B cell (primary cell): Measurements from ENCODE around the gene MINDY4B. TPM values are rescaled to one million over a fixed set of nuclear protein-coding genes. Genes with fewer than 3 reads are reported as not detected.

Source experiments
- ATAC-seq: fragments of 200-7000 bp; cut with Tn5 transposase; one replicate; pipeline ENCODE4 v1.10.0; 2021; ENCODE audit warnings: low read depth, mild to moderate bottlenecking, moderate number of reproducible peaks, moderate library complexity
- CTCF ChIA-PET: fragments of 350-600 bp; sonication (Branson Sonifier 250); formaldehyde crosslinking; loops from one replicate; lab custom pipeline; 2021; ENCODE audit warnings: antibody characterized with exemption, inconsistent platforms; lab: Charles Lee
- POLR2A ChIA-PET: fragments of 350-600 bp; sonication (Branson Sonifier 250); formaldehyde crosslinking; loops from one replicate; lab custom pipeline; 2021; ENCODE audit warnings: antibody characterized with exemption; lab: Charles Lee
- DNase-seq: peaks from one replicate; pipeline ENCODE4 v3.0.0; 2013
- H2AFZ ChIP-seq: 2 replicates; pipeline ENCODE4 v1.6.1; 2012; ENCODE audit warnings: mild to moderate bottlenecking, low read depth, low read length; ENCODE audit not compliant: insufficient read depth, poor library complexity, severe bottlenecking
- H3K27ac ChIP-seq, 2 donors: 1 replicate in 1 of 2; 2 replicates in 1 of 2; pipeline ENCODE4 v1.5.1; 2012 to 2013; ENCODE audit warnings: low read length in 2 of 2, mild to moderate bottlenecking in 2 of 2, moderate library complexity in 1 of 2
- H3K27me3 ChIP-seq, 4 experiments: fragments of 200-600 bp in 1 of 4; sonication (generic) in 1 of 4; replicated peaks in 1 of 4; 1 replicate in 2 of 4; 2 replicates in 2 of 4; pipeline versions ENCODE4 v1.6.1 to v1.7.0; 2013 to 2016; ENCODE audit warnings: low read length in 3 of 4, mild to moderate bottlenecking in 2 of 4, mixed read lengths in 1 of 4, moderate library complexity in 1 of 4; ENCODE audit not compliant: insufficient read depth in 4 of 4, control insufficient read depth in 3 of 4; ENCODE audit errors: control extremely low read depth in 1 of 4
- H3K36me3 ChIP-seq, 2 experiments: replicated peaks in 1 of 2; 1 replicate in 1 of 2; 2 replicates in 1 of 2; pipeline versions ENCODE4 v1.6.1 to v1.7.1; 2013; ENCODE audit warnings: low read length in 1 of 2; ENCODE audit not compliant: insufficient read depth in 2 of 2, control insufficient read depth in 1 of 2; ENCODE audit errors: control extremely low read depth in 1 of 2, extremely low read depth in 1 of 2
- H3K4me1 ChIP-seq, 2 donors: fragments of 200-600 bp in 1 of 2; sonication (generic) in 1 of 2; 1 replicate in 1 of 2; 2 replicates in 1 of 2; pipeline versions ENCODE4 v1.5.1 to v1.6.1; 2013 to 2017; ENCODE audit warnings: low read length in 2 of 2; ENCODE audit not compliant: control insufficient read depth in 2 of 2, insufficient read depth in 2 of 2
- H3K4me2 ChIP-seq: replicated peaks from 2 replicates; pipeline ENCODE3; 2012; ENCODE audit warnings: mild to moderate bottlenecking, low read depth, low read length; ENCODE audit not compliant: poor library complexity, severe bottlenecking
- H3K4me3 ChIP-seq, 5 experiments: fragments of 200-600 bp in 1 of 5; sonication (generic) in 1 of 5; 1 replicate in 3 of 5; 2 replicates in 2 of 5; pipeline versions ENCODE4 v1.5.1 to v1.7.0; 2011 to 2016; ENCODE audit warnings: low read length in 4 of 5, mild to moderate bottlenecking in 4 of 5, low read depth in 2 of 5, control low read depth in 1 of 5, moderate library complexity in 1 of 5; ENCODE audit not compliant: insufficient read depth in 1 of 5; ENCODE audit errors: control extremely low read depth in 1 of 5, extremely low read depth in 1 of 5
- H3K79me2 ChIP-seq: fragments of 200-600 bp; sonication (generic); one replicate; pipeline ENCODE4 v1.6.0; 2016; ENCODE audit warnings: low read length; ENCODE audit not compliant: control insufficient read depth, insufficient read depth
- H3K9ac ChIP-seq: fragments of 200-600 bp; sonication (generic); 2 replicates; pipeline ENCODE4 v1.6.1; 2017; ENCODE audit warnings: mild to moderate bottlenecking, low read length, moderate library complexity
- H3K9me3 ChIP-seq, 3 donors: one replicate each; pipeline versions ENCODE4 v1.6.1 to v1.7.1; 2013; ENCODE audit warnings: low read length in 2 of 3; ENCODE audit not compliant: control insufficient read depth in 2 of 3, insufficient read depth in 1 of 3; ENCODE audit errors: control extremely low read depth in 1 of 3
- H4K20me1 ChIP-seq: 2 replicates; pipeline ENCODE4 v1.6.0; 2012; ENCODE audit warnings: mild to moderate bottlenecking, low read length; ENCODE audit not compliant: insufficient read depth, control insufficient read depth, poor library complexity, severe bottlenecking
- H3K27ac Mint-ChIP-seq: one replicate; pipeline ENCODE4 v1.8.0; 2021; ENCODE audit warnings: mixed read lengths
- H3K27me3 Mint-ChIP-seq: one replicate; pipeline ENCODE4 v1.8.0; 2021; ENCODE audit warnings: mixed read lengths
- H3K4me1 Mint-ChIP-seq: one replicate; pipeline ENCODE4 v1.8.0; 2021; ENCODE audit warnings: mixed read lengths
- H3K4me3 Mint-ChIP-seq: one replicate; pipeline ENCODE4 v1.8.0; 2021; ENCODE audit warnings: mixed read lengths
- H3K9me3 Mint-ChIP-seq: one replicate; pipeline ENCODE4 v1.8.0; 2022; ENCODE audit warnings: mixed read lengths; ENCODE audit not compliant: insufficient read depth
- CTCF ChIP-seq: fragments of 200-600 bp; IDR thresholded peaks from one replicate; pipeline ENCODE4 v1.8.0; 2022; ENCODE audit warnings: antibody characterized with exemption, mild to moderate bottlenecking
- EZH2 ChIP-seq: IDR thresholded peaks from 2 replicates; pipeline ENCODE4 v1.6.1; 2012; ENCODE audit warnings: borderline replicate concordance, low read depth, mild to moderate bottlenecking, moderate library complexity, low read length; ENCODE audit not compliant: insufficient read depth, poor library complexity, severe bottlenecking
- WGBS: methylation state at CpG from one replicate; pipeline ENCODE4 v1.1.5; 2013; ENCODE audit warnings: missing lambda C conversion rate; ENCODE audit not compliant: insufficient coverage; 5-methylcytosine and 5-hydroxymethylcytosine counted together
- intact Hi-C: fragments of 100-400 bp; cut with micrococcal nuclease; formaldehyde crosslinking; loops from one replicate; pipeline ENCODE4 v1.10.0; 2022
- polyA plus RNA-seq: library from polyadenylated mRNA; depleted of rRNA; stranded (reverse); fragments of >200 nt; gene quantifications from 2 replicates; pipeline ENCODE4 v1.2.3, GENCODE V29; 2012
- total RNA-seq, 2 donors: library from RNA; stranded (reverse); fragments of 120-200 nt in 1 of 2; gene quantifications; 1 replicate in 1 of 2; 2 replicates in 1 of 2; pipeline versions ENCODE4 v1.2.3 to v1.2.4, GENCODE V29; 2013 to 2022

Gene MINDY4B
- total and polyA plus RNA-seq, 2 donors (not counting 1 experiment from before 2014, with no cell fraction given): not detected

GRCh38 chr3:150902988-150903387 lies 2.3 kb downstream of the MINDY4B start:
- WGBS: no CpG with 5 or more reads among the region's 2 CpGs
- DNase-seq: no peak
- H3K4me2 ChIP-seq: no peak overlapping the region
- Mint-ChIP-seq H3K9me3 (no peaks in the 10 kb centered on the region), H3K4me1 (no peaks in the 10 kb centered on the region), H3K27ac (no peak overlapping the region), H3K27me3 (peaks cover 27% of the 10 kb centered on the region), H3K4me3 (no peak overlapping the region)
- TF ChIP-seq CTCF: no peak
- no peak for TF ChIP-seq EZH2
- no peak for ATAC-seq
- no peak overlapping the region for H3K27ac ChIP-seq
- no peak overlapping the region for H3K4me3 ChIP-seq
- no peak overlapping the region for H2AFZ ChIP-seq
- H3K4me1 ChIP-seq: no peaks in the 10 kb centered on the region
- ChIA-PET POLR2A (no interaction called here), CTCF (no interaction called here)
- no peaks in the 10 kb centered on the region for H4K20me1 ChIP-seq
- intact Hi-C loops: no loop called here
- H3K79me2 ChIP-seq: no peaks in the 10 kb centered on the region
- H3K36me3 ChIP-seq: no peaks in the 10 kb centered on the region
- no peak overlapping the region for H3K9ac ChIP-seq
- no peaks in the 10 kb centered on the region for H3K9me3 ChIP-seq
- peaks cover 0 to 3% (median 0%) of the 10 kb centered on the region in 4 experiments for H3K27me3 ChIP-seq

- Histone ChIP-seq H3K4me2 (no peak overlapping the region), H3K79me2 (no peaks in the 10 kb centered on the region), H3K27me3 (no peaks in the 10 kb centered on the region), H3K9me3 (no peaks in the 10 kb centered on the region), H2AFZ (no peak overlapping the region), H4K20me1 (no peaks in the 10 kb centered on the region), H3K4me1 (no peaks in the 10 kb centered on the region), H3K9ac (no peak overlapping the region), H3K36me3 (no peaks in the 10 kb centered on the region), H3K4me3 (no peak overlapping the region), H3K27ac (no peak overlapping the region)
- 94% methylated on average over 9 of the region's 10 CpGs for WGBS
- intact Hi-C loops: no loop called here
- Mint-ChIP-seq H3K4me1 (no peaks in the 10 kb centered on the region), H3K27ac (no peak overlapping the region), H3K4me3 (no peak overlapping the region), H3K27me3 (peaks cover 21% of the 10 kb centered on the region), H3K9me3 (no peaks in the 10 kb centered on the region)
- DNase-seq (no peak), ATAC-seq (no peak)
- ChIA-PET POLR2A (no interaction called here), CTCF (no interaction called here)
- no peak for TF ChIP-seq EZH2
- TF ChIP-seq CTCF: no peak
These were observed 3.4 kb downstream of the MINDY4B start for GRCh38 chr3:150901793-150902192.
